A673 (cell line): ENCODE measurements around the gene MROH2A. TPM values are rescaled to one million over a fixed set of nuclear protein-coding genes. Genes with fewer than 3 reads are reported as not detected.

Experiments used
- BruUV-seq: library from RNA; stranded (reverse); fragments of 400-500 nt; replicated peaks from 2 replicates; lab custom pipeline; 2021; lab: Mats Ljungman, UMichigan
- CTCF ChIA-PET: fragments of 300-600 bp; sonication (Branson Sonifier 250); formaldehyde crosslinking; loops from one replicate; lab custom pipeline; 2022; ENCODE audit warnings: antibody characterized with exemption; lab: Charles Lee
- POLR2A ChIA-PET: fragments of 300-600 bp; sonication (Branson Sonifier 250); formaldehyde crosslinking; loops from one replicate; lab custom pipeline; 2022; ENCODE audit warnings: antibody characterized with exemption; ENCODE audit not compliant: low non-redundant PET; lab: Charles Lee
- DNase-seq: peaks from one replicate; pipeline ENCODE4 v3.0.0-alpha.2; 2015; ENCODE audit warnings: low spot score
- H3K27ac ChIP-seq: fragments of 200-600 bp; sonication (generic); 2 replicates; pipeline ENCODE4 v1.5.1; 2016; ENCODE audit warnings: mixed run types, low read depth, mild to moderate bottlenecking, mixed read lengths, antibody characterized with exemption, low read length; ENCODE audit not compliant: poor library complexity, severe bottlenecking
- H3K27me3 ChIP-seq: fragments of 200-600 bp; sonication (generic); replicated peaks from 2 replicates; pipeline ENCODE4 v1.6.1; 2017; ENCODE audit warnings: mixed run types, low read depth, mild to moderate bottlenecking, mixed read lengths, antibody characterized with exemption, low read length; ENCODE audit not compliant: insufficient read depth, poor library complexity
- H3K36me3 ChIP-seq: fragments of 200-600 bp; sonication (generic); 2 replicates; pipeline ENCODE4 v1.6.1; 2016; ENCODE audit warnings: mixed run types, mild to moderate bottlenecking, mixed read lengths, antibody characterized with exemption, low read length; ENCODE audit not compliant: insufficient read depth, poor library complexity, severe bottlenecking
- H3K4me1 ChIP-seq: fragments of 200-600 bp; sonication (generic); 2 replicates; pipeline ENCODE4 v1.6.1; 2017; ENCODE audit warnings: mixed run types, mild to moderate bottlenecking, mixed read lengths, antibody characterized with exemption, low read length; ENCODE audit not compliant: insufficient read depth, poor library complexity, severe bottlenecking
- H3K4me3 ChIP-seq: fragments of 200-600 bp; sonication (generic); 2 replicates; pipeline ENCODE4 v1.5.1; 2016; ENCODE audit warnings: low read depth, mixed run types, mild to moderate bottlenecking, mixed read lengths, low read length; ENCODE audit not compliant: poor library complexity, severe bottlenecking
- H3K9me3 ChIP-seq: fragments of 200-600 bp; sonication (generic); 2 replicates; pipeline ENCODE4 v1.6.1; 2016; ENCODE audit warnings: mixed run types, low read depth, mild to moderate bottlenecking, mixed read lengths, antibody characterized with exemption, low read length; ENCODE audit not compliant: poor library complexity, severe bottlenecking
- CTCF ChIP-seq: fragments of 300-800, 200-600 bp; sonication (generic); conservative IDR thresholded peaks from 2 replicates; pipeline ENCODE4 v1.5.1; 2017; ENCODE audit warnings: low read depth, mild to moderate bottlenecking, antibody characterized with exemption, low read length, moderate library complexity, mixed read lengths
- EZH2 ChIP-seq: fragments of 200-600 bp; sonication (generic); IDR thresholded peaks from 2 replicates; pipeline ENCODE4 v1.6.1; 2017; ENCODE audit warnings: borderline replicate concordance, low read depth, mild to moderate bottlenecking, mixed read lengths, antibody characterized with exemption, low read length; ENCODE audit not compliant: poor library complexity, severe bottlenecking
- intact Hi-C: fragments of 100-400 bp; cut with micrococcal nuclease; formaldehyde crosslinking; loops from one replicate; pipeline ENCODE4 v1.10.0; 2022; ENCODE audit not compliant: unreplicated experiment
- total RNA-seq: library from RNA; stranded (reverse); gene quantifications from 2 replicates; pipeline ENCODE4 v1.2.3, GENCODE V29; 2021

MROH2A gene
- total RNA-seq, 1 experiment from 2014 or later, result 1.3 TPM

- POLR2A ChIA-PET, result no interaction called here
- no peak overlapping the region for H3K4me3 ChIP-seq
- no peaks in the 10 kb centered on the region for H3K27me3 ChIP-seq
- no peak overlapping the region for H3K27ac ChIP-seq
- no TSS peak for BruUV-seq
- intact Hi-C loops, result no loop called here
- no peak for TF ChIP-seq CTCF
- TF ChIP-seq EZH2, result no peak
- H3K36me3 ChIP-seq, result no peaks in the 10 kb centered on the region
- no peaks in the 10 kb centered on the region for H3K9me3 ChIP-seq
- CTCF ChIA-PET, result no interaction called here
- DNase-seq, result no peak
- no peaks in the 10 kb centered on the region for H3K4me1 ChIP-seq
Measured at GRCh38 chr2:233791883-233792329, 13.8 kb downstream of the MROH2A start.

GRCh38 chr2:233792720-233793119, 14.6 kb downstream of the MROH2A start:
- DNase-seq, result no peak
- H3K36me3 ChIP-seq, result no peaks in the 10 kb centered on the region
- TF ChIP-seq EZH2 (no peak), CTCF (no peak)
- no peaks in the 10 kb centered on the region for H3K4me1 ChIP-seq
- intact Hi-C loops, result no loop called here
- H3K4me3 ChIP-seq, result no peak overlapping the region
- H3K9me3 ChIP-seq, result no peaks in the 10 kb centered on the region
- H3K27ac ChIP-seq, result no peak overlapping the region
- no TSS peak for BruUV-seq
- H3K27me3 ChIP-seq, result no peaks in the 10 kb centered on the region
- ChIA-PET CTCF (no interaction called here), POLR2A (no interaction called here)

GRCh38 chr2:233793465-233794127, 15.5 kb downstream of the MROH2A start:
- no peak for DNase-seq
- H3K27me3 ChIP-seq, result no peaks in the 10 kb centered on the region
- H3K4me3 ChIP-seq, result no peak overlapping the region
- intact Hi-C loops, result no loop called here
- TF ChIP-seq CTCF (no peak), EZH2 (no peak)
- CTCF ChIA-PET, result no interaction called here
- H3K27ac ChIP-seq, result no peak overlapping the region
- POLR2A ChIA-PET, result no interaction called here
- H3K9me3 ChIP-seq, result no peaks in the 10 kb centered on the region
- H3K36me3 ChIP-seq, result no peaks in the 10 kb centered on the region
- no TSS peak for BruUV-seq
- H3K4me1 ChIP-seq, result no peaks in the 10 kb centered on the region
